HG03575 (cell line): Measurements from ENCODE around the gene KLLN.
"Not testable (repeated sequence)": the region's sequence is repeated elsewhere in the genome, so short reads cannot be mapped to it uniquely, and the experiment has no call there.

ENCODE experiments used
- ATAC-seq: cut with Tn5 transposase; IDR thresholded peaks from one replicate; pipeline ENCODE4 v1.9.1; 2021; ENCODE audit not compliant: unreplicated experiment, insufficient number of reproducible peaks, low FRiP score; ENCODE audit errors: extremely low read depth

Gene KLLN

GRCh38 chr10:87863053-87863943, at the start of gene KLLN, which contains the start of gene PTEN:
Gene KLLN (minus strand): TSS chr10:87863533. CDS start chr10:87862487, 1,046 bp downstream.
Gene PTEN (plus strand): TSS chr10:87863625. CDS start chr10:87864470, 845 bp downstream.
- no peak for ATAC-seq

GRCh38 chr10:87903396-87903795, 40.1 kb upstream of the KLLN start:
- not testable (repeated sequence) for ATAC-seq

- not testable (repeated sequence) for ATAC-seq
Measured at GRCh38 chr10:87897957-87898356, 34.6 kb upstream of the KLLN start.

GRCh38 chr10:87896216-87896615, 32.9 kb upstream of the KLLN start:
- ATAC-seq: no peak

GRCh38 chr10:87895430-87895829, 32.1 kb upstream of the KLLN start:
- ATAC-seq: no peak

GRCh38 chr10:87887548-87888289, 24.4 kb upstream of the KLLN start:
- ATAC-seq: no peak

- ATAC-seq: no peak
Measured at GRCh38 chr10:87887146-87887545, 23.8 kb upstream of the KLLN start.

- ATAC-seq: no peak
Measured at GRCh38 chr10:87886635-87887034, 23.3 kb upstream of the KLLN start.

- ATAC-seq: no peak
Measured at GRCh38 chr10:87882555-87883294, 19.4 kb upstream of the KLLN start.

GRCh38 chr10:87881373-87882059, 18.2 kb upstream of the KLLN start:
- ATAC-seq: not testable (repeated sequence)

GRCh38 chr10:87880336-87880735, 17.0 kb upstream of the KLLN start:
- no peak for ATAC-seq

GRCh38 chr10:87878664-87879459, 15.5 kb upstream of the KLLN start:
- ATAC-seq: no peak

- no peak for ATAC-seq
Measured at GRCh38 chr10:87875929-87876571, 12.7 kb upstream of the KLLN start.

GRCh38 chr10:87873656-87874055, 10.3 kb upstream of the KLLN start:
- no peak for ATAC-seq

- ATAC-seq: no peak
Measured at GRCh38 chr10:87872828-87873227, 9.5 kb upstream of the KLLN start.

- no peak for ATAC-seq
Measured at GRCh38 chr10:87869773-87870551, 6.6 kb upstream of the KLLN start.

GRCh38 chr10:87869139-87869538, 5.8 kb upstream of the KLLN start:
- ATAC-seq: not testable (repeated sequence)
